Lower leg skin (tissue), 3 donors: Measurements from ENCODE around the gene CCR9.

Experiments used
- CTCF ChIP-seq, 3 donors: fragments of 450-650 bp; IDR thresholded peaks; one replicate each; pipeline ENCODE4 v1.5.1; 2016; ENCODE audit warnings: antibody characterized with exemption in 3 of 3, mild to moderate bottlenecking in 3 of 3, moderate library complexity in 2 of 3
- POLR2A ChIP-seq, 2 donors: fragments of 450-650 bp; IDR thresholded peaks; one replicate each; pipeline ENCODE4 v1.6.1; 2016 to 2017; ENCODE audit warnings: antibody characterized with exemption in 2 of 2, mild to moderate bottlenecking in 1 of 2, moderate library complexity in 1 of 2

DNA sequence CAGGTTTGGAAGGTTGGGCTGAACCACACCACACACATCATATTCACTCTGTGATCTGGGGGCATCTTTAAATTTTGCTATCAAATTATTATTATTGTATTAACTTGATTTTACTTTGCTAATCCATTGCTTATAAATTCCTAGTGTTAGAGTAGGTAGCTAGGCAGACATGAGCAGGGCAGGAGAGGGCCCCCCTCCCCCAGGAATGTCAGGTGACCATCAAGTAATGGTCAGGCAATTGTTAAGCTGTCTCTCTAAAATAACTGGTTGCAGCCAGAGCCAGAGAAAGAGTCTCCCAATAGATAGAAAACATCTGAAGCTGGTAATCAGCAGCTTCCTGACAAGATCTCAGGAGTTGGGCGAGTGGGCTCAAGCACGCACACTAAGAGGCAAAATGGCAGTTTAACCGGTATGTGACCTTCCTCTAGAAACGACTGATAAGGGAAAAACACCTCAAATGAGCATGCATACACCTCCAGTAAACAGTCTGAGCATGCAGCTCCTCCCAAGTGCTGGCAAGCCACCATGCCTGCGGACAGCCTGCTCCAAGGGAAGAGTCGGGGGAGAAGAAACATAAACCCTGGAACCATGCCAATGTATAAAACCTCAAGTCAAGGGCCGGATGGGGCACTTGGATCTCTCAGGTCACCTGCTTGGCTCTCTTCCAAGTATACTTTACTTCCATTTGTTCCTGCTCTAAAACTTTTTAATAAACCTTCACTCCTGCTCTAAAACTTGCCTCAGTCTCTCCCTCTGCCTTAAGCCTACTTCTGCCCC lies 53.8 kb downstream of the CCR9 start:
- TF ChIP-seq POLR2A (IDR thresholded peaks at IDR 0.05) (no peak), CTCF (IDR thresholded peaks at IDR 0.05) (no peak)
